CD4-positive, alpha-beta T cell (primary cell): ENCODE measurements around the gene SLC25A46. TPM values are rescaled to one million over a fixed set of nuclear protein-coding genes. Genes with fewer than 3 reads are reported as not detected.

Experiments
- ATAC-seq: fragments of 200-7000 bp; cut with Tn5 transposase; one replicate; pipeline ENCODE4 v1.10.0; 2022; ENCODE audit warnings: mild to moderate bottlenecking; ENCODE audit not compliant: poor library complexity
- CTCF ChIA-PET: fragments of 350-600 bp; sonication (Branson Sonifier 250); formaldehyde crosslinking; loops from one replicate; lab custom pipeline; 2021; ENCODE audit warnings: antibody characterized with exemption, inconsistent platforms; lab: Charles Lee
- POLR2A ChIA-PET: fragments of 350-600 bp; sonication (Branson Sonifier 250); formaldehyde crosslinking; loops from one replicate; lab custom pipeline; 2021; ENCODE audit warnings: antibody characterized with exemption, inconsistent platforms; lab: Charles Lee
- DNase-seq, 14 experiments: peaks; one replicate each; pipeline ENCODE4 v3.0.0-alpha.2; 2013 to 2020; ENCODE audit warnings: mixed read lengths in 2 of 14
- H3K27ac ChIP-seq, 2 donors: one replicate each; pipeline versions ENCODE4 v1.5.1 to v1.7.0; 2013; ENCODE audit warnings: low read length in 2 of 2, low read depth in 1 of 2, mild to moderate bottlenecking in 1 of 2
- H3K27me3 ChIP-seq, 2 experiments: 1 replicate in 1 of 2; 2 replicates in 1 of 2; pipeline versions ENCODE4 v1.6.1 to v1.7.0; 2013; ENCODE audit warnings: low read length in 2 of 2, control low read depth in 1 of 2, mild to moderate bottlenecking in 1 of 2, moderate library complexity in 1 of 2; ENCODE audit not compliant: insufficient read depth in 2 of 2, control insufficient read depth in 1 of 2
- H3K36me3 ChIP-seq: one replicate; pipeline ENCODE4 v1.6.1; 2013; ENCODE audit warnings: low read length, control low read depth; ENCODE audit not compliant: insufficient read depth
- H3K4me1 ChIP-seq: one replicate; pipeline ENCODE4 v1.6.1; 2013; ENCODE audit warnings: low read length, control low read depth; ENCODE audit not compliant: insufficient read depth
- H3K4me3 ChIP-seq: one replicate; pipeline ENCODE4 v1.5.1; 2013; ENCODE audit warnings: mild to moderate bottlenecking, low read length, moderate library complexity
- H3K9me3 ChIP-seq, 2 experiments: 1 replicate in 1 of 2; 2 replicates in 1 of 2; pipeline versions ENCODE4 v1.6.1 to v1.7.0; 2013; ENCODE audit warnings: low read length in 2 of 2, mild to moderate bottlenecking in 2 of 2, control low read depth in 1 of 2, moderate library complexity in 1 of 2; ENCODE audit not compliant: control insufficient read depth in 1 of 2, insufficient read depth in 1 of 2
- H3K27ac Mint-ChIP-seq: one replicate; pipeline ENCODE4 v1.8.0; 2020; ENCODE audit warnings: mixed read lengths
- H3K27me3 Mint-ChIP-seq: one replicate; pipeline ENCODE4 v1.8.0; 2021; ENCODE audit warnings: mixed read lengths
- H3K36me3 Mint-ChIP-seq: one replicate; pipeline ENCODE4 v1.8.0; 2021; ENCODE audit warnings: low read depth, mixed read lengths
- H3K4me1 Mint-ChIP-seq: one replicate; pipeline ENCODE4 v1.8.0; 2021; ENCODE audit warnings: low read depth, mixed read lengths
- H3K4me3 Mint-ChIP-seq: one replicate; pipeline ENCODE4 v1.8.0; 2020; ENCODE audit warnings: mild to moderate bottlenecking, mixed read lengths
- H3K9me3 Mint-ChIP-seq: one replicate; pipeline ENCODE4 v1.8.0; 2020; ENCODE audit warnings: mixed read lengths
- CTCF ChIP-seq: fragments of 200-600 bp; IDR thresholded peaks from one replicate; pipeline ENCODE4 v1.8.0; 2022; ENCODE audit warnings: antibody characterized with exemption, mild to moderate bottlenecking
- intact Hi-C, 2 experiments: fragments of 100-400 bp; cut with DNase I in 1 of 2; cut with micrococcal nuclease in 1 of 2; formaldehyde crosslinking; loops; one replicate each; pipeline versions ENCODE4 v1.15.1 to v1.9.0; 2023 to 2025; cut with DNase I, micrococcal nuclease
- total RNA-seq, 174 experiments: library from RNA in 2 of 174; stranded (reverse) in 2 of 174; gene quantifications; one replicate each; pipeline ENCODE4 v1.2.3 and lab custom pipeline; 2021 to 2026

Gene SLC25A46
- total RNA-seq, 2 experiments from 2014 or later: 14.0 to 16.1 TPM

GRCh38 chr5:110760158-110760557 lies 21.4 kb downstream of the SLC25A46 start:
- no peaks in the 10 kb centered on the region for H3K27me3 ChIP-seq
- intact Hi-C loops: no loop called here
- CTCF ChIA-PET: no interaction called here
- no peak for DNase-seq
- ATAC-seq: no peak
- H3K4me3 ChIP-seq: no peak overlapping the region
- Mint-ChIP-seq H3K27me3 (no peaks in the 10 kb centered on the region), H3K27ac (no peak overlapping the region), H3K36me3 (peaks cover 31% of the 10 kb centered on the region), H3K4me1 (peaks cover 4% of the 10 kb centered on the region), H3K9me3 (no peaks in the 10 kb centered on the region), H3K4me3 (no peak overlapping the region)
- TF ChIP-seq CTCF: no peak
- no peak overlapping the region for H3K27ac ChIP-seq
- POLR2A ChIA-PET: no interaction called here
- H3K9me3 ChIP-seq: no peaks in the 10 kb centered on the region
- H3K36me3 ChIP-seq: peaks cover 51% of the 10 kb centered on the region
- no peaks in the 10 kb centered on the region for H3K4me1 ChIP-seq

GRCh38 chr5:110768138-110768860 lies 29.5 kb downstream of the SLC25A46 start:
- no peaks in the 10 kb centered on the region for H3K4me1 ChIP-seq
- ChIA-PET CTCF (no interaction called here), POLR2A (no interaction called here)
- no peak for TF ChIP-seq CTCF
- H3K4me3 ChIP-seq: no peak overlapping the region
- H3K36me3 Mint-ChIP-seq: peaks cover 10% of the 10 kb centered on the region
- DNase-seq (no peak), ATAC-seq (no peak)
- no peaks in the 10 kb centered on the region for H3K4me1 Mint-ChIP-seq
- no peaks in the 10 kb centered on the region for H3K36me3 ChIP-seq
- H3K27ac ChIP-seq: no peak overlapping the region
- peaks cover 2% of the 10 kb centered on the region for H3K9me3 Mint-ChIP-seq
- H3K27ac Mint-ChIP-seq: no peak overlapping the region
- H3K27me3 Mint-ChIP-seq: no peaks in the 10 kb centered on the region
- intact Hi-C loops: no loop called here
- H3K9me3 ChIP-seq: no peaks in the 10 kb centered on the region
- no peaks in the 10 kb centered on the region for H3K27me3 ChIP-seq
- no peak overlapping the region for H3K4me3 Mint-ChIP-seq

- Mint-ChIP-seq H3K27ac (no peak overlapping the region), H3K36me3 (peaks cover 10% of the 10 kb centered on the region), H3K4me1 (no peaks in the 10 kb centered on the region), H3K9me3 (peaks cover 2% of the 10 kb centered on the region), H3K4me3 (no peak overlapping the region), H3K27me3 (no peaks in the 10 kb centered on the region)
- ChIA-PET POLR2A (no interaction called here), CTCF (no interaction called here)
- Histone ChIP-seq H3K27ac (no peak overlapping the region), H3K4me1 (no peaks in the 10 kb centered on the region), H3K9me3 (no peaks in the 10 kb centered on the region), H3K4me3 (no peak overlapping the region), H3K27me3 (no peaks in the 10 kb centered on the region), H3K36me3 (no peaks in the 10 kb centered on the region)
- TF ChIP-seq CTCF: no peak
- ATAC-seq (no peak), DNase-seq (no peak)
- intact Hi-C loops: no loop called here
Measured at GRCh38 chr5:110769000-110769681, 30.3 kb downstream of the SLC25A46 start.
